ENCODE results near the gene ADAMTS2. TPM values are rescaled to one million over a fixed set of nuclear protein-coding genes. Genes with fewer than 3 reads are reported as not detected.

ADAMTS2 gene
- total and polyA plus RNA-seq, 2 donors (not counting 1 experiment from before 2014, with no cell fraction given) = 16.2 to 70.2 TPM

DNA sequence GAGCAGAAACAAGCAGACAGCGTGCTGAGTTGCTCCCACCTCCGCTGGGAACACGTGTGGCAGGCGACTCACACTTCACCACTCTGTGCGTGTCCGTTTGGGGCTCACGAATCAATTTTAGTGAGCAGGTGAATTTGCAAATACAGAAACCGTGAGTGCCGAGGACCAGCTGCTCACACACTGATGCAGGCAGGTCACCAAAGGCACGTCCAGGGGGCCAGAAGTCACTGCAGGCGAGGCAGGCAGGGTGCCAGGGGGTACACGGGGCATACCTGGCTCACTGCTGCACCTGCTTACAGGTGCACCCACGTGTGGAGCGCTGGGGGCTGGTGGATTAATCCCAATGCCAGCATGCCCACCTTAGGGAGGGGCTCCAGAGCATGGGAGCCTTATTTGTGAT lies 216.3 kb downstream of the ADAMTS2 start:
- Histone ChIP-seq H2AFZ (ENCODE audit: low read length) (no peak overlapping the region), H3K4me3 (replicated peaks in 1 of 4; ENCODE audit: control extremely low read depth in 1 of 4, insufficient read depth in 1 of 4, low read depth in 3 of 4, low read length in 4 of 4) (no peak overlapping the region), H4K20me1 (ENCODE audit: control insufficient read depth, extremely low read depth, insufficient read depth, low read length) (no peaks in the 10 kb centered on the region), H3K4me1 (ENCODE audit: control insufficient read depth, extremely low read depth, insufficient read depth, low read length) (no peaks in the 10 kb centered on the region), H3K9me3 (ENCODE audit: control insufficient read depth, insufficient read depth, low read depth, low read length) (no peaks in the 10 kb centered on the region), H3K27me3 (ENCODE audit: control insufficient read depth, insufficient read depth, low read length) (no peaks in the 10 kb centered on the region), H3K79me2 (ENCODE audit: control insufficient read depth, insufficient read depth, low read length) (no peaks in the 10 kb centered on the region), H3K4me2 (ENCODE audit: extremely low read depth, insufficient read depth, low read length) (no peak overlapping the region), H3K27ac (ENCODE audit: insufficient read depth, low read length) (no peak overlapping the region), H3K36me3 (ENCODE audit: control insufficient read depth, insufficient read depth, low read length) (peaks cover 16% of the 10 kb centered on the region), H3K9ac (ENCODE audit: insufficient read depth, low read length) (no peak overlapping the region)
- no peak for DNase-seq (ENCODE audit: low read depth in 2 of 2)
- TF ChIP-seq EZH2 (IDR thresholded peaks at IDR 0.05; ENCODE audit: low read length, missing control alignments) = no peak
- TF ChIP-seq CTCF (conservative IDR thresholded peaks at IDR 0.05 in 1 of 2, IDR thresholded peaks at IDR 0.05 in 1 of 2; ENCODE audit: low read depth in 1 of 2, low read length in 2 of 2) = no peak

DNA sequence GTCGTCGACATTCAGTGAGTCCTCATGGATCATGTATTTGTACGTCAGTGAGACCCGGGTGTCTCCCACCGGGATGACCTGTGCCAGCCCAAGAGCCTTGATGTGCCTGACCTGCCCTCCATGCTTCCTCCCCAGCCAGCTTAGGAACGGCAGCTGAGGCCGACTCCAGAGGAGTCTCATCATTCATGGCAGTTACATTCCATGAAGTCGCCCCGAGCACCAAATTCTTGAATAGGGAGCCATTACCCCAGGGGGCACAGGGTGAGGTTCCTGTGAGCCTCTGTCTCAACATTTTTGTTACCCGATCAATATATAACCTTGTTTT lies 217.3 kb downstream of the ADAMTS2 start:
- H3K4me2 ChIP-seq (ENCODE audit: extremely low read depth, insufficient read depth, low read length) = no peak overlapping the region
- H3K4me1 ChIP-seq (ENCODE audit: control insufficient read depth, extremely low read depth, insufficient read depth, low read length) = no peaks in the 10 kb centered on the region
- no peak overlapping the region for H3K4me3 ChIP-seq (replicated peaks in 1 of 4; ENCODE audit: control extremely low read depth in 1 of 4, insufficient read depth in 1 of 4, low read depth in 3 of 4, low read length in 4 of 4)
- H2AFZ ChIP-seq (ENCODE audit: low read length) = no peak overlapping the region
- H3K27me3 ChIP-seq (ENCODE audit: control insufficient read depth, insufficient read depth, low read length) = no peaks in the 10 kb centered on the region
- H3K36me3 ChIP-seq (ENCODE audit: control insufficient read depth, insufficient read depth, low read length) = peaks cover 16% of the 10 kb centered on the region
- no peaks in the 10 kb centered on the region for H3K9me3 ChIP-seq (ENCODE audit: control insufficient read depth, insufficient read depth, low read depth, low read length)
- no peak overlapping the region for H3K9ac ChIP-seq (ENCODE audit: insufficient read depth, low read length)
- H3K27ac ChIP-seq (ENCODE audit: insufficient read depth, low read length) = no peak overlapping the region
- DNase-seq (ENCODE audit: low read depth in 2 of 2) = no peak
- no peaks in the 10 kb centered on the region for H4K20me1 ChIP-seq (ENCODE audit: control insufficient read depth, extremely low read depth, insufficient read depth, low read length)
- H3K79me2 ChIP-seq (ENCODE audit: control insufficient read depth, insufficient read depth, low read length) = no peaks in the 10 kb centered on the region
- TF ChIP-seq CTCF (conservative IDR thresholded peaks at IDR 0.05 in 1 of 2, IDR thresholded peaks at IDR 0.05 in 1 of 2; ENCODE audit: low read depth in 1 of 2, low read length in 2 of 2) = no peak

DNA sequence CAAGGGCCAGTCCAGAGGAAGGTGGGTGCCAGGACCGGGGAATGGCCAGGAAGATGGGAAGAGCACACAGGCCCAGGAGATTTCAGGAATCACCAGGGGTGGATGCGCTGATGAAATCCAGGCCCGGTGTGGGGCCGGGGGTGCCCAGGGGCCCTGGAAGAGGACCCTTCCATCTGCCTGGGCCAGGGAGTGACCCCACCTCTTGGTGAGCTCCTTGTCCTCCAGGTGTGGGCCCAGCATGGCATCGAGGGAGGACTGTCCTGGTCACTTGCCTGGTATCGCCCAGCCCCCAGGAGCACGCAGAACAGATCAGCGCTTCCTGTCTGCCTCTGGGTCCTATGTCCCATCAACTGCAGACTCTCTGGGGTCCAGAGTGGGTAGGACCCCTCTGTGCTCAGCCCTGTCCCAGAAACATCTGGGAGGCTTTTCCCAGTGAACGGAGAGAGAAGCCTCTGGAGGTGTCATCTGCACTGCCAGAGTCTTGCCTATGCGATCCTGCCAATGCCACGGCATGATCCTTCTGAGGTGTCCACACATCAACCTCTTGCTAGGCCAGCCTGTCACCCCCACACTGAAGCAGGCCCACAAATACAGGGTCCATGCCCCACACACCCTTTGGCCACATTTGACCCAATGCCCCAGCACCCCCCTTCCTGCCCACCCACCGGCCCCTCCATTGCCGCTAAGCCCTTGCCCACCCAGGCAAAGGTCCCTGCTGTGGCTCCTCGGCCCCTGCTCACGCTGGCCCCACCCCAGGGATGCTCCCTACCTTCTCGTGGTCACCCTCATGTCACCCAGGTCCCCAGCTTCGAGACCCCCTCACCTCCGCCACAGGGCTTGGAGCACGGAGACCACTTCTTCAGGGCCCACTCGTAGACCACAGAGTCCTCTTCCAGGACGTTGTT lies 217.9 kb downstream of the ADAMTS2 start:
- TF ChIP-seq CTCF (conservative IDR thresholded peaks at IDR 0.05 in 1 of 2, IDR thresholded peaks at IDR 0.05 in 1 of 2; ENCODE audit: low read depth in 1 of 2, low read length in 2 of 2) = no peak
- TF ChIP-seq EZH2 (IDR thresholded peaks at IDR 0.05; ENCODE audit: low read length, missing control alignments) = no peak
- H3K27me3 ChIP-seq (ENCODE audit: control insufficient read depth, insufficient read depth, low read length) = no peaks in the 10 kb centered on the region
- H3K4me1 ChIP-seq (ENCODE audit: control insufficient read depth, extremely low read depth, insufficient read depth, low read length) = no peaks in the 10 kb centered on the region
- H2AFZ ChIP-seq (ENCODE audit: low read length) = no peak overlapping the region
- H3K27ac ChIP-seq (ENCODE audit: insufficient read depth, low read length) = no peak overlapping the region
- H3K4me3 ChIP-seq (replicated peaks in 1 of 4; ENCODE audit: control extremely low read depth in 1 of 4, insufficient read depth in 1 of 4, low read depth in 3 of 4, low read length in 4 of 4) = no peak overlapping the region
- no peak for DNase-seq (ENCODE audit: low read depth in 2 of 2)
- peaks cover 14% of the 10 kb centered on the region for H3K36me3 ChIP-seq (ENCODE audit: control insufficient read depth, insufficient read depth, low read length)
- no peaks in the 10 kb centered on the region for H4K20me1 ChIP-seq (ENCODE audit: control insufficient read depth, extremely low read depth, insufficient read depth, low read length)
- H3K4me2 ChIP-seq (ENCODE audit: extremely low read depth, insufficient read depth, low read length) = no peak overlapping the region
- no peak overlapping the region for H3K9ac ChIP-seq (ENCODE audit: insufficient read depth, low read length)
- H3K79me2 ChIP-seq (ENCODE audit: control insufficient read depth, insufficient read depth, low read length) = no peaks in the 10 kb centered on the region
- no peaks in the 10 kb centered on the region for H3K9me3 ChIP-seq (ENCODE audit: control insufficient read depth, insufficient read depth, low read depth, low read length)
